Endothelial cell of umbilical vein (primary cell): Measurements from ENCODE around the gene CC2D1A. TPM values are rescaled to one million over a fixed set of nuclear protein-coding genes. Genes with fewer than 3 reads are reported as not detected.

Experiments
- BruUV-seq: library from RNA; stranded (reverse); fragments of 400-500 nt; replicated peaks from 2 replicates; lab custom pipeline; 2021; lab: Mats Ljungman, UMichigan
- CTCF ChIA-PET: fragments of 300-600, 350-600 bp; sonication (Branson Sonifier 250); formaldehyde crosslinking; loops from one replicate; lab custom pipeline; 2021; ENCODE audit warnings: antibody characterized with exemption, inconsistent platforms; lab: Charles Lee
- POLR2A ChIA-PET: fragments of 300-600, 350-600 bp; sonication (Branson Sonifier 250); formaldehyde crosslinking; loops from one replicate; lab custom pipeline; 2021; ENCODE audit warnings: antibody characterized with exemption, inconsistent platforms; lab: Charles Lee
- DNase-seq: peaks from one replicate; pipeline ENCODE4 v3.0.0-alpha.2; 2011; ENCODE audit warnings: low read depth, low spot score
- FAIRE-seq: peaks from 2 replicates; lab custom pipeline; 2011; peaks lifted over from hg19 to GRCh38; lab: Jason Lieb, UNC
- H2AFZ ChIP-seq: 2 replicates; pipeline ENCODE4 v1.6.0; 2012; ENCODE audit warnings: low read depth, low read length, control low read depth, inconsistent platforms
- H3K27ac ChIP-seq: 2 replicates; pipeline ENCODE4 v1.5.1; 2011; ENCODE audit warnings: low read depth, mild to moderate bottlenecking, control low read depth, low read length, moderate library complexity; ENCODE audit not compliant: insufficient read depth
- H3K27me3 ChIP-seq, 2 experiments: 2 replicates each; pipeline versions ENCODE4 v1.6.0 to v1.6.1; 2011; ENCODE audit warnings: low read length in 2 of 2, mixed read lengths in 1 of 2; ENCODE audit not compliant: control insufficient read depth in 2 of 2, insufficient read depth in 2 of 2
- H3K36me3 ChIP-seq, 2 experiments: 2 replicates in 1 of 2; 3 replicates in 1 of 2; pipeline ENCODE4 v1.5.1; 2011; ENCODE audit warnings: low read length in 2 of 2, mild to moderate bottlenecking in 1 of 2, moderate library complexity in 1 of 2; ENCODE audit not compliant: control insufficient read depth in 2 of 2, insufficient read depth in 2 of 2; ENCODE audit errors: extremely low read depth in 1 of 2
- H3K4me1 ChIP-seq: 3 replicates; pipeline ENCODE4 v1.5.1; 2011; ENCODE audit warnings: mild to moderate bottlenecking, low read length; ENCODE audit not compliant: control insufficient read depth, insufficient read depth; ENCODE audit errors: extremely low read depth
- H3K4me2 ChIP-seq: 2 replicates; pipeline ENCODE4 v1.6.1; 2011; ENCODE audit warnings: low read length, control low read depth, mixed read lengths; ENCODE audit not compliant: insufficient read depth
- H3K4me3 ChIP-seq, 3 experiments: fragments of 200-600 bp in 1 of 3; sonication (generic), shearing (Covaris generic) in 1 of 3; replicated peaks in 1 of 3; 2 replicates each; pipeline ENCODE4 v1.5.1; 2011 to 2016; ENCODE audit warnings: control low read depth in 3 of 3, low read length in 3 of 3, mild to moderate bottlenecking in 2 of 3, inconsistent platforms in 1 of 3, low read depth in 1 of 3, moderate library complexity in 1 of 3; ENCODE audit not compliant: insufficient read depth in 1 of 3
- H3K79me2 ChIP-seq: 2 replicates; pipeline ENCODE4 v1.6.0; 2012; ENCODE audit warnings: low read length, inconsistent platforms; ENCODE audit not compliant: control insufficient read depth, insufficient read depth
- H3K9ac ChIP-seq: replicated peaks from 2 replicates; pipeline ENCODE3; 2011; ENCODE audit warnings: low read length, control low read depth; ENCODE audit not compliant: insufficient read depth; ENCODE audit errors: extremely low read depth
- H3K9me1 ChIP-seq: replicated peaks from 3 replicates; pipeline ENCODE4 v1.6.0; 2011; ENCODE audit warnings: mild to moderate bottlenecking, low read length; ENCODE audit not compliant: control insufficient read depth, insufficient read depth; ENCODE audit errors: extremely low read depth
- H3K9me3 ChIP-seq: replicated peaks from 2 replicates; pipeline ENCODE4 v1.5.1; 2012; ENCODE audit warnings: low read length, inconsistent platforms; ENCODE audit not compliant: control insufficient read depth, insufficient read depth
- H4K20me1 ChIP-seq: replicated peaks from 2 replicates; pipeline ENCODE3; 2011; ENCODE audit warnings: mild to moderate bottlenecking, low read length; ENCODE audit not compliant: control insufficient read depth, insufficient read depth; ENCODE audit errors: extremely low read depth
- EZH2 ChIP-seq: IDR thresholded peaks from 2 replicates; pipeline ENCODE4 v1.6.1; 2012; ENCODE audit warnings: borderline replicate concordance, low read depth, mild to moderate bottlenecking, moderate library complexity, low read length, inconsistent platforms; ENCODE audit not compliant: severe bottlenecking
- FOS ChIP-seq: IDR thresholded peaks from 2 replicates; pipeline ENCODE4 v1.6.1; 2011; ENCODE audit warnings: mild to moderate bottlenecking, low read length, moderate library complexity, borderline replicate concordance; ENCODE audit not compliant: insufficient read depth
- GATA2 ChIP-seq: IDR thresholded peaks from 2 replicates; pipeline ENCODE4 v1.7.0; 2011; ENCODE audit warnings: low read depth, mild to moderate bottlenecking, moderate library complexity, mixed read lengths, low read length; ENCODE audit not compliant: insufficient read length, insufficient read depth
- JUN ChIP-seq: IDR thresholded peaks from 2 replicates; pipeline ENCODE4 v1.6.1; 2011; ENCODE audit warnings: borderline replicate concordance, low read depth; ENCODE audit not compliant: insufficient read length, insufficient read depth
- MYC ChIP-seq: IDR thresholded peaks from one replicate; pipeline ENCODE4 v1.6.1; 2011; ENCODE audit warnings: mild to moderate bottlenecking, low read depth, low read length
- POLR2AphosphoS5 ChIP-seq: IDR thresholded peaks from 2 replicates; pipeline ENCODE4 v1.6.1; 2012; ENCODE audit warnings: low read depth, mild to moderate bottlenecking, control low read depth, low read length, moderate library complexity; ENCODE audit not compliant: insufficient read depth
- dilution Hi-C: fragments of 300-500 bp; cut with MboI; formaldehyde crosslinking; loops from one replicate; pipeline ENCODE4 v1.15.0; 2019; ENCODE audit warnings: low sequenced_read_pairs; ENCODE audit not compliant: extremely low pct_ligation_motif_present
- intact Hi-C: fragments of 100-400 bp; cut with micrococcal nuclease; formaldehyde crosslinking; loops from one replicate; pipeline ENCODE4 v1.10.0; 2022
- polyA plus RNA-seq, 4 experiments: library from polyadenylated mRNA; depleted of rRNA in 3 of 4; stranded (reverse) in 3 of 4; unstranded in 1 of 4; fragments of >200 nt; gene quantifications; 2 replicates each; pipeline versions ENCODE4 v1.2.1 to v1.2.3, GENCODE V29; 2011 to 2012; ENCODE audit warnings: missing spikeins in 1 of 4
- total RNA-seq: library from RNA; stranded (reverse); gene quantifications from 2 replicates; pipeline ENCODE4 v1.2.3, GENCODE V29; 2021

The CC2D1A gene
- total and polyA plus RNA-seq, 2 donors (not counting 3 experiments of a cell fraction or from before 2014, with no cell fraction given), result 13.6 to 33.7 TPM

DNA sequence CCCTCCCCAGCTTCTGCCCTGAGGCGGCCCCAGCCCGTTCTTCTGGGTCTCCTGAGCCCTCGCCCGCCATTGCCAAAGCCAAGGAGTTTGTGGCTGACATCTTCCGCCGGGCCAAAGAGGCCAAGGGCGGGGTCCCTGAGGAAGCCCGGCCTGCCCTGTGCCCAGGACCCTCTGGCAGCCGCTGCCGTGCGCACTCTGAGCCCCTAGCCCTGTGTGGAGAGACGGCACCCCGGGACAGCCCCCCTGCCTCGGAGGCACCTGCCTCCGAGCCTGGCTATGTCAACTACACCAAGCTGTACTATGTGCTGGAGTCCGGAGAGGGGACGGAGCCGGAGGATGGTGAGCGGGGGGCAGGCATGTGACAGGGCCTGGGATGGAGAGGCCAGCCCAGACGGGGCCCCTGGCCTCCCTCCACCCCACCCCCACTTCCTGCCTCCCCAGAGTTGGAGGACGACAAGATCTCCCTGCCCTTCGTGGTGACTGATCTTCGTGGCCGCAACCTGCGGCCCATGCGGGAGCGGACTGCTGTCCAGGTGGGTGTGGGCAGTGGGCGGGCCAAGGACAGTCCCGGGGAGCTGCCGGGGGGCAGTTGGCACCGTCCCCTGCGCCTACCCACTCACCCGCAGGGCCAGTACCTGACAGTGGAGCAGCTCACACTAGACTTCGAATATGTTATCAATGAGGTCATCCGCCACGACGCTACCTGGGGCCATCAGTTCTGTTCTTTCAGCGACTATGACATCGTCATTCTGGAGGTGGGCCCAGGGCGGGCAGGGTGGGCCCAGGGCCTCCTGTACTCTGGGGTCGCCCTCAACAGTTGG, 53.4 kb downstream of the CC2D1A start:
- H3K4me3 ChIP-seq, result no peak overlapping the region
- FAIRE-seq (no peak), DNase-seq (no peak)
- H3K9me1 ChIP-seq, result no peaks in the 10 kb centered on the region
- TF ChIP-seq EZH2 (no peak), JUN (no peak), POLR2AphosphoS5 (no peak), GATA2 (no peak), FOS (no peak), MYC (no peak)
- H3K27me3 ChIP-seq, result no peaks in the 10 kb centered on the region
- POLR2A ChIA-PET, result interaction anchor here (0.6 kb wide), 1 partner anchor 12 kb away, joined by 4 read pairs; no protein-coding TSS in a partner anchor
- H3K4me1 ChIP-seq, result no peaks in the 10 kb centered on the region
- peaks cover 3% of the 10 kb centered on the region for H3K79me2 ChIP-seq
- no peaks in the 10 kb centered on the region for H3K9me3 ChIP-seq
- TSS peak; percentile 13 for BruUV-seq
- no peaks in the 10 kb centered on the region for H4K20me1 ChIP-seq
- intact Hi-C loops, result no loop called here
- no peak overlapping the region for H3K9ac ChIP-seq
- H3K4me2 ChIP-seq, result no peak overlapping the region
- dilution Hi-C loops, result no loop called here
- CTCF ChIA-PET, result interaction anchor here (0.7 to 1.7 kb wide), 4 partner anchors 72 to 177 kb away, joined by 3 to 11 read pairs (median 3); partner anchors contain the start of genes ASF1B, IL27RA and MISP3
- no peak overlapping the region for H3K27ac ChIP-seq
- peaks cover 17 to 30% of the 10 kb centered on the region in 2 experiments for H3K36me3 ChIP-seq
- no peak overlapping the region for H2AFZ ChIP-seq
